Fibroblast of lung (primary cell): ENCODE measurements around the gene ENPP6.

Source experiments
- CTCF ChIP-seq, 2 donors: IDR thresholded peaks in 1 of 2; conservative IDR thresholded peaks in 1 of 2; 1 replicate in 1 of 2; 2 replicates in 1 of 2; pipeline ENCODE4 v1.5.1; 2011 to 2012; ENCODE audit warnings: low read length in 2 of 2, control low read depth in 1 of 2, inconsistent platforms in 1 of 2, low read depth in 1 of 2, mild to moderate bottlenecking in 1 of 2
- EZH2 ChIP-seq: IDR thresholded peaks from 2 replicates; pipeline ENCODE4 v1.5.1; 2012; ENCODE audit warnings: low read length, control low read depth, mild to moderate bottlenecking; ENCODE audit errors: missing control alignments

- TF ChIP-seq CTCF (conservative IDR thresholded peaks at IDR 0.05 in 1 of 2, IDR thresholded peaks at IDR 0.05 in 1 of 2; ENCODE audit: low read depth in 1 of 2, low read length in 2 of 2), result no peak
- no peak for TF ChIP-seq EZH2
Observed at GRCh38 chr4:184102927-184103326, 114.7 kb downstream of the ENPP6 start.
